ENCODE measurements around the gene ARHGAP42.

Gene ARHGAP42

DNA sequence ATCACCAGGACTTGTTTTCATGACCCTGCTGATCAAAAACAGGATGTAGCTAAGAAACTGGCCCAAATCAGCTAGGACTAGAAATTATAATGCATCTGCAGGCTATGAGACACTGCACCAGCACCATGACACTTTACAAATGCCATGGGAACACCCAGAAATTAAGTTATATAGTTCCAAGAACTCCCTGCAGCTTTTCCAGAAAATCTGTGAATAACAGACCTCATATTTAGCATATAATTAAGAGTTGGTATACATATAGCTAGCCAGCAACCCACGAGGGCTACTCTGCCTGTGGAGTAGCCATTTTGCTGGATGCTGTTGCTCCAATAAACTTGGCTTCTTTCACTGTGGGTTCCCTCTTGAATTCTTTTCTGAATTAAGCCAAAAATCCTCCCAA, 341.6 kb downstream of the ARHGAP42 start:
- Histone ChIP-seq H3K27me3 (ENCODE audit: insufficient read depth, poor library complexity, severe bottlenecking) (no peaks in the 10 kb centered on the region), H3K27ac (replicated peaks) (no peak overlapping the region), H3K4me3 (replicated peaks; ENCODE audit: insufficient read depth, low read length) (no peak overlapping the region)
- no peak for TF ChIP-seq SPI1 (IDR thresholded peaks at IDR 0.05; ENCODE audit: borderline replicate concordance, low read depth)
- no peak for TF ChIP-seq POLR2AphosphoS5 (IDR thresholded peaks at IDR 0.05; ENCODE audit: low read depth)
- TF ChIP-seq, protein P1, sequence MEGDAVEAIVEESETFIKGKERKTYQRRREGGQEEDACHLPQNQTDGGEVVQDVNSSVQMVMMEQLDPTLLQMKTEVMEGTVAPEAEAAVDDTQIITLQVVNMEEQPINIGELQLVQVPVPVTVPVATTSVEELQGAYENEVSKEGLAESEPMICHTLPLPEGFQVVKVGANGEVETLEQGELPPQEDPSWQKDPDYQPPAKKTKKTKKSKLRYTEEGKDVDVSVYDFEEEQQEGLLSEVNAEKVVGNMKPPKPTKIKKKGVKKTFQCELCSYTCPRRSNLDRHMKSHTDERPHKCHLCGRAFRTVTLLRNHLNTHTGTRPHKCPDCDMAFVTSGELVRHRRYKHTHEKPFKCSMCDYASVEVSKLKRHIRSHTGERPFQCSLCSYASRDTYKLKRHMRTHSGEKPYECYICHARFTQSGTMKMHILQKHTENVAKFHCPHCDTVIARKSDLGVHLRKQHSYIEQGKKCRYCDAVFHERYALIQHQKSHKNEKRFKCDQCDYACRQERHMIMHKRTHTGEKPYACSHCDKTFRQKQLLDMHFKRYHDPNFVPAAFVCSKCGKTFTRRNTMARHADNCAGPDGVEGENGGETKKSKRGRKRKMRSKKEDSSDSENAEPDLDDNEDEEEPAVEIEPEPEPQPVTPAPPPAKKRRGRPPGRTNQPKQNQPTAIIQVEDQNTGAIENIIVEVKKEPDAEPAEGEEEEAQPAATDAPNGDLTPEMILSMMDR (IDR thresholded peaks at IDR 0.05; ENCODE audit: insufficient read depth, low read length), result no peak
- TF ChIP-seq GABPA (IDR thresholded peaks at IDR 0.05; ENCODE audit: low read depth), result no peak
- TF ChIP-seq, protein P2, sequence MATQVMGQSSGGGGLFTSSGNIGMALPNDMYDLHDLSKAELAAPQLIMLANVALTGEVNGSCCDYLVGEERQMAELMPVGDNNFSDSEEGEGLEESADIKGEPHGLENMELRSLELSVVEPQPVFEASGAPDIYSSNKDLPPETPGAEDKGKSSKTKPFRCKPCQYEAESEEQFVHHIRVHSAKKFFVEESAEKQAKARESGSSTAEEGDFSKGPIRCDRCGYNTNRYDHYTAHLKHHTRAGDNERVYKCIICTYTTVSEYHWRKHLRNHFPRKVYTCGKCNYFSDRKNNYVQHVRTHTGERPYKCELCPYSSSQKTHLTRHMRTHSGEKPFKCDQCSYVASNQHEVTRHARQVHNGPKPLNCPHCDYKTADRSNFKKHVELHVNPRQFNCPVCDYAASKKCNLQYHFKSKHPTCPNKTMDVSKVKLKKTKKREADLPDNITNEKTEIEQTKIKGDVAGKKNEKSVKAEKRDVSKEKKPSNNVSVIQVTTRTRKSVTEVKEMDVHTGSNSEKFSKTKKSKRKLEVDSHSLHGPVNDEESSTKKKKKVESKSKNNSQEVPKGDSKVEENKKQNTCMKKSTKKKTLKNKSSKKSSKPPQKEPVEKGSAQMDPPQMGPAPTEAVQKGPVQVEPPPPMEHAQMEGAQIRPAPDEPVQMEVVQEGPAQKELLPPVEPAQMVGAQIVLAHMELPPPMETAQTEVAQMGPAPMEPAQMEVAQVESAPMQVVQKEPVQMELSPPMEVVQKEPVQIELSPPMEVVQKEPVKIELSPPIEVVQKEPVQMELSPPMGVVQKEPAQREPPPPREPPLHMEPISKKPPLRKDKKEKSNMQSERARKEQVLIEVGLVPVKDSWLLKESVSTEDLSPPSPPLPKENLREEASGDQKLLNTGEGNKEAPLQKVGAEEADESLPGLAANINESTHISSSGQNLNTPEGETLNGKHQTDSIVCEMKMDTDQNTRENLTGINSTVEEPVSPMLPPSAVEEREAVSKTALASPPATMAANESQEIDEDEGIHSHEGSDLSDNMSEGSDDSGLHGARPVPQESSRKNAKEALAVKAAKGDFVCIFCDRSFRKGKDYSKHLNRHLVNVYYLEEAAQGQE (IDR thresholded peaks at IDR 0.05; ENCODE audit: insufficient replicate concordance, low read depth), result no peak
- no peak for DNase-seq (ENCODE audit: low read depth in 1 of 2, low spot score in 1 of 2)

DNA sequence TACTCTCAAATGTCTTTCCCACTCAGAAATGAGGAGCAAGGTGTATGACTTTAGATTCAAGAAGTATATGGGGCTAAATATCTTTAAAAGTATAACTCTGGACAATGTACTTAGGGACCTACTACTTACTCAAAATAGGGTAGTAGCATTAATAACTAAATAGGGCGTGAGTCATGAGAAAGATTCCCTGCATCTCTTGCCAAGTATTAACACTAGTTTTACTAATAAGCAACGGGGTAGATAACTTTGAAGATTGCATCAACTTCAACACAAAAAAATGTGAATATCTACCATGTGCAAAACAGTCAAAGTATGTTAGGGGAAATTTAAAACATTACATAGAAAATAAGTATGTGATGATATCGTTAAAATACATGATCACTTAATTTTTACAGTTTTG, 342.9 kb downstream of the ARHGAP42 start:
- no peak overlapping the region for H3K4me3 ChIP-seq (replicated peaks; ENCODE audit: insufficient read depth, low read length)
- no peak overlapping the region for H3K27ac ChIP-seq (replicated peaks)
- no peak for DNase-seq (ENCODE audit: low read depth in 1 of 2, low spot score in 1 of 2)
- no peaks in the 10 kb centered on the region for H3K27me3 ChIP-seq (ENCODE audit: insufficient read depth, poor library complexity, severe bottlenecking)
- TF ChIP-seq, protein P1 (IDR thresholded peaks at IDR 0.05; ENCODE audit: insufficient read depth, low read length), result no peak
- TF ChIP-seq POLR2AphosphoS5 (IDR thresholded peaks at IDR 0.05; ENCODE audit: low read depth), result no peak

DNA sequence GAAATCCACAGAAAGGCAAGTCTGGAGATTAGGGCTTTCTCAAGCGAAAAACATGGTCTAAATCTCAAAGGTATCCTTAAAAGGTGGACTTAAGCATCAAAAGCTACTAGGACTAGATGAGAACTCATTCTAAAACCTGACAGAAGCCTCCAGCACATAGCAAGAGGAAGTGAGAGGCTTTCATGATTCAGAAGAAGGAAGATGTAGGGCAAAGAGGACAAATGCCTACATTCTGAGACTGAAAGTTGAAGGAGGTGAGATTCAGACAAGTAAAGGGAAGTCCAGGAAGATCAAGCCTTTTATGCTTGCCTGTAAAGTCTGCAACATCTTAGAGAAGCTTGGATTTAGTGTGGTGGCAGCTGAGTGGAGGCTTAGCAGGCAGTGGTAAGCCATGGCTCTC, 343.6 kb downstream of the ARHGAP42 start:
- TF ChIP-seq POLR2AphosphoS5 (IDR thresholded peaks at IDR 0.05; ENCODE audit: low read depth) (no peak), SPI1 (IDR thresholded peaks at IDR 0.05; ENCODE audit: borderline replicate concordance, low read depth) (no peak), GABPA (IDR thresholded peaks at IDR 0.05; ENCODE audit: low read depth) (no peak)
- TF ChIP-seq, protein P2 (IDR thresholded peaks at IDR 0.05; ENCODE audit: insufficient replicate concordance, low read depth), result no peak
- TF ChIP-seq, protein P1 (IDR thresholded peaks at IDR 0.05; ENCODE audit: insufficient read depth, low read length), result no peak
- Histone ChIP-seq H3K27ac (replicated peaks) (no peak overlapping the region), H3K27me3 (ENCODE audit: insufficient read depth, poor library complexity, severe bottlenecking) (no peaks in the 10 kb centered on the region), H3K4me3 (replicated peaks; ENCODE audit: insufficient read depth, low read length) (no peak overlapping the region)
- DNase-seq (ENCODE audit: low read depth in 1 of 2, low spot score in 1 of 2), result no peak

DNA sequence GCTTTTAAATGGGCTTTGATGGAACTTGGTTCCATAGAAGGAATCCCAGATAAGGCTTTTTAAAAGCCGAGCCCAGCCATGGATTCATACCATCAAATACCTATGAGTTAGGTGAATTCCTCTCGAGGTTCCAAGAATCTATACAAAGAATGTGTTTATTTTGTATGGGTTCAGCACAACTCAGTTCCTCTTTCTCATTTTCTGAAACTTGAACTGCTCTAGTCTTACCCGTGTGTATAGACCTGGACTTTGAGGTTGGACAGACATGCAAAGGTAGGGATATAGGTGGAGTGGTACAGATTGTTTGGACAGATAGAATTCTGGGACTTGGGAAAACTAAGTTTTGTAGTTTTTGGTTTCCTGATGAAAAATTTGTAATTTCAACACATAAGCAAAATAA, 344.6 kb downstream of the ARHGAP42 start:
- H3K4me3 ChIP-seq (replicated peaks; ENCODE audit: insufficient read depth, low read length), result no peak overlapping the region
- no peak for DNase-seq (ENCODE audit: low read depth in 1 of 2, low spot score in 1 of 2)
- TF ChIP-seq, protein P2 (IDR thresholded peaks at IDR 0.05; ENCODE audit: insufficient replicate concordance, low read depth), result no peak
- no peak for TF ChIP-seq GABPA (IDR thresholded peaks at IDR 0.05; ENCODE audit: low read depth)
- TF ChIP-seq, protein P1 (IDR thresholded peaks at IDR 0.05; ENCODE audit: insufficient read depth, low read length), result no peak
- TF ChIP-seq POLR2AphosphoS5 (IDR thresholded peaks at IDR 0.05; ENCODE audit: low read depth), result no peak
- TF ChIP-seq SPI1 (IDR thresholded peaks at IDR 0.05; ENCODE audit: borderline replicate concordance, low read depth), result no peak
- H3K27me3 ChIP-seq (ENCODE audit: insufficient read depth, poor library complexity, severe bottlenecking), result no peaks in the 10 kb centered on the region
- H3K27ac ChIP-seq (replicated peaks), result no peak overlapping the region

Measured in HL-60 (cell line).